Thyroid gland (tissue), 4 donors: ENCODE measurements around the gene TRIOBP. TPM values are rescaled to one million over a fixed set of nuclear protein-coding genes. Genes with fewer than 3 reads are reported as not detected.
"Not testable (repeated sequence)": the region's sequence is repeated elsewhere in the genome, so short reads cannot be mapped to it uniquely, and the experiment has no call there.

ENCODE experiments used
- DNase-seq, 2 donors: peaks; one replicate each; pipeline ENCODE4 v3.0.0-alpha.2; 2019
- H3K27ac ChIP-seq, 3 donors: fragments of 200-600 bp; sonication (generic); 1 replicate in 2 of 3; 2 replicates in 1 of 3; pipeline ENCODE4 v1.5.1; 2016 to 2019; ENCODE audit warnings: mild to moderate bottlenecking in 1 of 3, moderate library complexity in 1 of 3
- H3K27me3 ChIP-seq: fragments of 200-600 bp; sonication (generic); one replicate; pipeline ENCODE4 v1.5.1; 2019
- H3K36me3 ChIP-seq, 2 donors: fragments of 200-600 bp; sonication (generic); one replicate each; pipeline ENCODE4 v1.5.1; 2016 to 2019
- H3K4me1 ChIP-seq, 2 donors: fragments of 200-600 bp; sonication (generic); one replicate each; pipeline ENCODE4 v1.5.1; 2017 to 2019
- H3K4me3 ChIP-seq, 3 donors: fragments of 200-600 bp; sonication (generic); replicated peaks in 1 of 3; 1 replicate in 2 of 3; 2 replicates in 1 of 3; pipeline ENCODE4 v1.5.1; 2016; ENCODE audit warnings: mild to moderate bottlenecking in 1 of 3
- H3K9me3 ChIP-seq: fragments of 200-600 bp; sonication (generic); one replicate; pipeline ENCODE4 v1.5.1; 2017
- CTCF ChIP-seq, 6 experiments: fragments of 200-600 bp in 3 of 6; fragments of 450-650 bp in 3 of 6; sonication (generic) in 3 of 6; IDR thresholded peaks; one replicate each; pipeline ENCODE4 v1.5.1; 2016 to 2019; ENCODE audit warnings: antibody characterized with exemption in 6 of 6, mild to moderate bottlenecking in 2 of 6, inconsistent platforms in 1 of 6, moderate library complexity in 1 of 6
- POLR2A ChIP-seq, 2 donors: fragments of 450-650 bp; IDR thresholded peaks; one replicate each; pipeline ENCODE4 v1.6.1; 2017; ENCODE audit warnings: antibody characterized with exemption in 2 of 2, mild to moderate bottlenecking in 2 of 2, moderate library complexity in 1 of 2
- WGBS, 2 donors: methylation state at CpG; one replicate each; pipeline ENCODE4 v1.1.5; 2017; 5-methylcytosine and 5-hydroxymethylcytosine counted together
- intact Hi-C: fragments of 100-400 bp; cut with DNase I; formaldehyde crosslinking; loops from one replicate; pipeline ENCODE4 v1.15.1; 2023
- total RNA-seq, 4 donors: library from RNA; depleted of rRNA; stranded (reverse); fragments of >200 nt; gene quantifications; one replicate each; pipeline ENCODE4 v1.2.3, GENCODE V29; 2016

The TRIOBP gene
- total RNA-seq, 4 donors from 2014 or later, result 120 to 150 (median 140) TPM

- H3K27me3 ChIP-seq, result no peaks in the 10 kb centered on the region
- no peaks in the 10 kb centered on the region for H3K9me3 ChIP-seq
- no peak overlapping the region for H3K4me3 ChIP-seq
- peak in 1 of 2 donors; percentile 39 for TF ChIP-seq POLR2A (IDR thresholded peaks at IDR 0.05)
- TF ChIP-seq CTCF (IDR thresholded peaks at IDR 0.05), result no peak
- no peaks in the 10 kb centered on the region for H3K36me3 ChIP-seq
- H3K27ac ChIP-seq, result peak overlapping the region; percentile 68 to 78 (median 70)
- H3K4me1 ChIP-seq, result peaks cover 27 to 28% of the 10 kb centered on the region in 2 donors
- intact Hi-C loops, result loop anchor here (10.0 kb wide), 3 partner anchors 53 to 153 kb away; partner anchors contain the start of gene LGALS1
- WGBS, 2 donors, result 27 to 41% methylated on average over 14 of the region's 14 CpGs
- DNase-seq, result peak; percentile 60 to 70
These were observed 101.1 kb downstream of the TRIOBP start for GRCh38 chr22:37797874-37798500.

- intact Hi-C loops, result loop anchor here (10.0 kb wide), 3 partner anchors 55 to 155 kb away; partner anchors contain the start of gene LGALS1
- H3K9me3 ChIP-seq, H3K27me3 ChIP-seq, H3K4me3 ChIP-seq, H3K36me3 ChIP-seq: not testable (repeated sequence)
- WGBS, 2 donors, result 30 to 32% methylated on average over 9 of the region's 9 CpGs
- Histone ChIP-seq H3K27ac (peak overlapping the region in 2 of 3 donors; percentile 41 to 50), H3K4me1 (peaks cover 28 to 45% of the 10 kb centered on the region in 2 donors)
- peak; percentile 86 to 88 for DNase-seq
These were observed 103.1 kb downstream of the TRIOBP start for GRCh38 chr22:37799979-37800378.

GRCh38 chr22:37801946-37802309 is 105.1 kb downstream of the TRIOBP start:
- no peaks in the 10 kb centered on the region for H3K27me3 ChIP-seq
- no peaks in the 10 kb centered on the region for H3K9me3 ChIP-seq
- peak overlapping the region; percentile 77 to 91 (median 82) for H3K27ac ChIP-seq
- peak in 1 of 2 donors; percentile 50 for DNase-seq
- peak overlapping the region; percentile 21 to 63 (median 63) for H3K4me3 ChIP-seq
- TF ChIP-seq CTCF (IDR thresholded peaks at IDR 0.05), result no peak
- TF ChIP-seq POLR2A (IDR thresholded peaks at IDR 0.05), result no peak
- intact Hi-C loops, result no loop called here
- H3K4me1 ChIP-seq, result peaks cover 40 to 57% of the 10 kb centered on the region in 2 donors
- H3K36me3 ChIP-seq, result no peaks in the 10 kb centered on the region
- 6 to 7% methylated on average over 13 of the region's 13 CpGs for WGBS, 2 donors

- H3K4me1 ChIP-seq, result peaks cover 36 to 52% of the 10 kb centered on the region in 2 donors
- peak overlapping the region; percentile 77 to 91 (median 82) for H3K27ac ChIP-seq
- peak overlapping the region; percentile 21 to 63 (median 63) for H3K4me3 ChIP-seq
- no peaks in the 10 kb centered on the region for H3K9me3 ChIP-seq
- peak; percentile 75 to 77 for DNase-seq
- intact Hi-C loops, result no loop called here
- TF ChIP-seq CTCF (IDR thresholded peaks at IDR 0.05) (no peak), POLR2A (IDR thresholded peaks at IDR 0.05) (peak; percentile 30 to 76)
- no peaks in the 10 kb centered on the region for H3K36me3 ChIP-seq
- H3K27me3 ChIP-seq, result no peaks in the 10 kb centered on the region
- WGBS, 2 donors, result 6 to 9% methylated on average over 20 to 26 of the region's 63 CpGs
These were observed 105.7 kb downstream of the TRIOBP start for GRCh38 chr22:37802310-37803194.

- Histone ChIP-seq H3K4me1 (peaks cover 34 to 47% of the 10 kb centered on the region in 2 donors), H3K36me3 (no peaks in the 10 kb centered on the region), H3K4me3 (no peak overlapping the region), H3K27me3 (no peaks in the 10 kb centered on the region), H3K9me3 (no peaks in the 10 kb centered on the region), H3K27ac (peak overlapping the region in 1 of 3 donors; percentile 91)
- TF ChIP-seq POLR2A (IDR thresholded peaks at IDR 0.05), result no peak
- TF ChIP-seq CTCF (IDR thresholded peaks at IDR 0.05), result no peak
- 40 to 49% methylated on average over 16 of the region's 16 CpGs for WGBS, 2 donors
- no peak for DNase-seq
- intact Hi-C loops, result no loop called here
These were observed 106.4 kb downstream of the TRIOBP start for GRCh38 chr22:37803195-37803638.
